ENCODE measurements around the gene TCF25.

Gene TCF25

GRCh38 chr16:89841275-89841674, 32.1 kb upstream of the TCF25 start:
- no peak for TF ChIP-seq CTCF (IDR thresholded peaks at IDR 0.05; ENCODE audit: low read depth, low read length)
- no peak overlapping the region for H3K4me3 ChIP-seq (replicated peaks in 1 of 2; ENCODE audit: low read depth in 2 of 2, low read length in 2 of 2)
- DNase-seq (ENCODE audit: low read depth in 2 of 2) = no peak

GRCh38 chr16:89842471-89843408, 30.7 kb upstream of the TCF25 start:
- peak; percentile 43 to 61 for DNase-seq (ENCODE audit: low read depth in 2 of 2)
- H3K4me3 ChIP-seq (replicated peaks in 1 of 2; ENCODE audit: low read depth in 2 of 2, low read length in 2 of 2) = no peak overlapping the region
- no peak for TF ChIP-seq CTCF (IDR thresholded peaks at IDR 0.05; ENCODE audit: low read depth, low read length)

- no peak for DNase-seq (ENCODE audit: low read depth in 2 of 2)
- no peak for TF ChIP-seq CTCF (IDR thresholded peaks at IDR 0.05; ENCODE audit: low read depth, low read length)
Observed at GRCh38 chr16:89843409-89844350, 29.7 kb upstream of the TCF25 start.

GRCh38 chr16:89844739-89845339, 28.6 kb upstream of the TCF25 start:
- no peak for DNase-seq (ENCODE audit: low read depth in 2 of 2)
- no peak overlapping the region for H3K4me3 ChIP-seq (replicated peaks in 1 of 2; ENCODE audit: low read depth in 2 of 2, low read length in 2 of 2)
- TF ChIP-seq CTCF (IDR thresholded peaks at IDR 0.05; ENCODE audit: low read depth, low read length) = no peak

More at GRCh38 chr16:89843409-89844350, 29.7 kb upstream of the TCF25 start:
- no peak overlapping the region for H3K4me3 ChIP-seq (replicated peaks in 1 of 2; ENCODE audit: low read depth in 2 of 2, low read length in 2 of 2)

- DNase-seq (ENCODE audit: low read depth in 2 of 2) = no peak
- H3K4me3 ChIP-seq (replicated peaks in 1 of 2; ENCODE audit: low read depth in 2 of 2, low read length in 2 of 2) = no peak overlapping the region
- no peak for TF ChIP-seq CTCF (IDR thresholded peaks at IDR 0.05; ENCODE audit: low read depth, low read length)
Observed at GRCh38 chr16:89845417-89845816, 28.0 kb upstream of the TCF25 start.
